ENCODE data around the gene STUM.

DNA sequence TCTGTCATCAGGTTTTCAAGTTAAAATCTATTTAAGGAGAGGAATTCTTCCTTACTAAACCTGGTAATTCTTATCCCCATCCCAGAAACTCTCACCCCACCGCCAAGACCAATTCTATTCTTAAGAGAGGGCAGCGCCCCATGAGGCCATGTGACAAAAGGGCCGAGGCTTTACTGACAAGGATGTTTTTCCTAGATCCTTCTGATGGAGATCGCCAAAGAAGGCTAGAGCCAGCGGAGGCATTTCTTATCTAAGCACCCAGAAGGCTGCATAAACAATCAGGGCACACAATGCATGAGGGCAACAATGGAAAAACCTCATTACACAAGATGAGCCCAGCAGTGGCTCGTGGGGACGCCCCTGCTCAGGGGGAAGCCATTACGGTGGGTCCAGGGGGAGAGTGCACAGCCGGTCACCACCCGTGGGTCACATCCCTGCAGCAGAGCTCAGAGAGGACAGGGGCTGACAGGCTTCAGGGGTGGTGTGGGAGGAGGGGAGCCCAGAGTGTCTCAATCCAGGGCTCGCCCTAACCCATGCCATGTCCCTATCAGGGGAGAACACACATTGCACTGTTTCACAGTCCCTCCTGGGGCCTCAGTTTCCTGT, 101.8 kb downstream of the STUM start:
- TF ChIP-seq SUZ12 (IDR thresholded peaks at IDR 0.05; ENCODE audit: extremely low read depth, insufficient read depth, insufficient read length): no peak
- TF ChIP-seq YY1 (IDR thresholded peaks at IDR 0.05; ENCODE audit: insufficient read depth, insufficient read length): no peak
- TF ChIP-seq ZNF274 (IDR thresholded peaks at IDR 0.05; ENCODE audit: low read depth, low read length): no peak

All from NT2/D1 (cell line).